NCI-H1105 treated with DMSO at 0.1 percent for 48 hours (cell line): Measurements from ENCODE around the gene TMEM9.

Source experiments
- DNase-seq: peaks from one replicate; lab custom pipeline; 2025; lab: John Stamatoyannopoulos, UW

Gene TMEM9

DNA sequence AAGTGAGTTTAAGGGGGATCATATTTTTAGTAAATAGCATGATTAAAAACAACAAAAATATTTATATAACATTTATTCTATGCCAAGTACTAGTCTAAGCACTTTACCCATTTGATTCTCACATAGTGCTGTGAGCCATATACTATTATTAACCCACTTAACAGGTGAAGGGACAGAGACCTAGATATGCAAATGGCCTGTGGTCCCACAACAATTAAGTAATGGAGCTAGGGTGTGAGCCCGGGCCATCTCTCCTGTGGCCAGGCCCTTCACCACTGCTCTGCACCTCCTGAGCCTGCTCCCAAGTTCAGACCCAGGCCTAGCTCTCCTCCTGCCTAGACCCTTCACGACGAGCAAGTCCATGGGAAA is 27.8 kb downstream of the TMEM9 start:
- DNase-seq = no peak

DNA sequence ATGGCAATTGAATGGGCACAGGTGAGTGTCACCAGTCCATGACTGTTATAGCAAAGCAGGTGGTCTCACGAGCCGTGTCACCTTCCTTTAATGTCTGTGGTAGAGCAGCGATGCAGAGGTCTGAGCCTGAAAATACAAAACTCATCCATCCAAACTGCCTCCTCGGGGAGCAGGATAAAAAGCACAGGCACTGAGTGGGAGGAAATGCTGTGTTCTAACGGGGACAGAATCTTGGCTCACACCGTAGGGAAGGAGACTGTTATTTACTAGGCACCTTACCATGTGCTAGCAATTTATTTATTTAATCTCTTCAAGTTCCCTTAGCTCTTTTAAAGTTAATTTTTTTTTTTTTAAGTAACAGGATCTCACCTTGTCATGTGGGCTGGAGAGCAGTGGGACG is 28.5 kb downstream of the TMEM9 start:
- DNase-seq = no peak

DNA sequence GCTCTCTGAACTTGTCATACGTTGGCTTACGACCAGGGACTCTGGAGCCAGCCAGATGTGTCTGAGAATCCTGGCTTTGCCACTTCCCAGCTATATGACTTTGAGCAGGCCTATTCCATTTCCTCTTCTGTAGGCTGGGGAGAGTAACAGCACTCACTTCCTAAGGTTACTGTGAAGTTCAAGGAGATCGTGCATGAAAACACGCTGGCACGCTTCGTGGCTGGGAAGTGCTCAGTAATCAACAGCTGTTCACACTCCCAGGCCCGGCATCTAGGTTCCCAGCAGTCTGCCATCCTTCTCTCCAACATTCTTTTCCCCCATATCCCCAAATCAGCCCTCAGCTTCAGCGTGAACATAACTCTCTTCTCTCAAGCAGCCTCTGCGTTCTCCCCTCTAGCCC is 29.3 kb downstream of the TMEM9 start:
- no peak for DNase-seq

DNA sequence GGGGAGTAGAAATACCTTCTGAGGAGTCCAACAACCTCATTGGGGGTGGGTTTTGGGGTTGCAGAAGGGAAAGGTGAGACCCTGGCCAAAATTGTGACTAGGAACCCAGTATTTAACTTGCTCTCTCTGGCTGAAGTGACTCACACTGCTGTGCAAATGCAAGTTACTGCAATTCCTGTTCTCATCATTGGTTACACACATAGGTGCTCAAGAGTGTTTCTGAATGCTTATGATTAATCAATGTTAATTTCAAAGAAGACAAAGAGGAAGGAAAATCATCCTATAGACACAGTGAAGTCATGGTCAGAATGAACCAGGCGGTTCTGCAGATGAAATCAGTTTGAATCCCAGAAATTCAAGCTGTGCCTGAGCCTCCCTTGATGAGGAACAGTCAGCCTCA is 30.4 kb downstream of the TMEM9 start:
- DNase-seq = no peak

DNA sequence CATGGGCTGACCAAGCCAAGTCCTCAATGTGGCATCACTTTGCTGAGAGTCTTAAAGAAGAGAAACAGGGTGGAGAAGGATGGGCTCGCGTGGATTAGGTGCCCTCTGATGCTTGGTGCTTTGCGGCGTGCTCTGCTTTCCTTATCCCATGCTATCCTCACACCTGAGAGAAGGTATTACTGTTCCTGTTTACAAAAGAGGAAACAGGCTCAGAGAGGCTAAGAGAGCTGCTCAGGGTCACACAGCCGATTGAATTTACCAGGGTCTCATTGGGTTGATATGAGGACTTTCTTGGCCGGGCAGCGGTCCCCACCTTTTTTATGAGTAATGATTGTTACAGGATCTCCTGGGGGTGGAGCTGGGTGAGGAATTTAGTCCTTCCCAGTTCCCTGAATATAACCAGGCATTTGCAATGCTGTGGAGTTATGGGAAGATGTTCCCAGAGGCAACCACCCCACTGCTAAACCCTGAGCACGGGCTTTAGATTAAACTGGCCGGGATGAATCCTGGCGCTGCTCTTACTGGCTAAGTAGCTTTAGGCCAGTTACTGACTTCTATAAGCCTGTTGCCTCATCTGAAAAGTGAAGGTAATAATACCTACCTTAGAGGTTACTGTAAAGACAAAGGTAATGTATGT is 31.8 kb downstream of the TMEM9 start:
- no peak for DNase-seq

DNA sequence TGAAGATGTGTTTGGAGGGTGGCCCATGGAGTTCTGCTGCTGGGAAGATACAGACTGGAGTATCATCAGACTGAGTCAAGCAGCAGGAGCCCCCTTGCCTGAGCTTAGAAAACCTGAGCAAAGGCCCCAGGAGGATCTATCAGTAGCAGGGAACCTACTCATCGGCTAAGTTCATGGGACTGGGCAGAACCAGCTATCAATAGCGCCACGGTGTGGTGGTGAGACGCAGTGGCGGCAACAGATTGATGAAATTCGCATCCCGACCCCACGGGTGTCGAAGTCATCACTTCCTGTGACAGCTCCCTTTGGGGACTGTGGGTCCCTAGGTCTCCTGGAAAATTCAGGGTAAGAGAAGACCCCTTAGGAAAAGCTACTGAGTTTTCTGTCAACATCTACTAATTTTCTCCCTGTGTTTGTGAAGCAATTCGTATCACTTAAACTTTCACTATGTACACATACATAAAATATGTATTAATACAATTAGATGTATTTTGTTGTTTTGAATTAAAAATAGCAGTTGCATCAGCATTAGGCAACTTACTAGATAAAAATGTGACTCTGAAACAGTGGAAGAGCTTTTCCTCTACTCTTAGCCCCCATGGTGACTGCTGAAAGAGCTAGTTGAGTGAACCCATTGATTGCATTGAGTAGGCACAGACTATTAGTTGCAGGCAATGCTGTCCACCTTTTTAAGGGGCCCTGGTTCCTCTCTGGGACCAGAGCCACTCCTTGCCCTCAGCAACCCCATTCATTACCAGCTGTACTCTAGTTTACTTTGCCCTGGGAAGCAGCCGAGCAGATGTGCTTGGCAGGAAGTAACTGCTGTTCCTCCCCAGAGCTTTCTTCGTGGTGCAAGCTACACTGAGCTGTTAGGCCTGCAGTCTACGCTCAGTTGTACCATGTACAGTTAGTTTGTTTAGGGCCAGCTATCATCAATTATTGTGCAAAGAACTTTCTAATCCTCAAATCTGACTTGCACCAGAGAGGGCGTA is 34.8 kb downstream of the TMEM9 start:
- no peak for DNase-seq

DNA sequence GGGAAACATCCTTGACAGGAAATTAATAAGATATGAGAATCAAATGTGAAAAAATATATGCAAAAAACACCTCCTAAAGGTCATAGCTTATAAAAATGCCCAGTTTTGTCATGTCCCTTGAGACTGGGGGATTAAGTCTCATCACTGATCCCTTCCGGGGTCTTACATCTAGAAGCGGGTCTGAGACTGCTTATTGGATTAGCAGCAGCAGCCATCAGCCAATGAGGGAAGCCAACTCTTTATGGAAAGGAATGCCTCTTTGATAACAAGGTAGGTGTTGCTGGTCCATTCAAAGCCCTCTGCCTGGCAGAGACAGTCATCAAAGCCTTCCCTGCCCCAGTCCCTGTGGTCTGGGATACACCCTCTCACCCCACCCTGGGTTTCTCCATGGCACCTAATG is 38.2 kb downstream of the TMEM9 start:
- DNase-seq = no peak

DNA sequence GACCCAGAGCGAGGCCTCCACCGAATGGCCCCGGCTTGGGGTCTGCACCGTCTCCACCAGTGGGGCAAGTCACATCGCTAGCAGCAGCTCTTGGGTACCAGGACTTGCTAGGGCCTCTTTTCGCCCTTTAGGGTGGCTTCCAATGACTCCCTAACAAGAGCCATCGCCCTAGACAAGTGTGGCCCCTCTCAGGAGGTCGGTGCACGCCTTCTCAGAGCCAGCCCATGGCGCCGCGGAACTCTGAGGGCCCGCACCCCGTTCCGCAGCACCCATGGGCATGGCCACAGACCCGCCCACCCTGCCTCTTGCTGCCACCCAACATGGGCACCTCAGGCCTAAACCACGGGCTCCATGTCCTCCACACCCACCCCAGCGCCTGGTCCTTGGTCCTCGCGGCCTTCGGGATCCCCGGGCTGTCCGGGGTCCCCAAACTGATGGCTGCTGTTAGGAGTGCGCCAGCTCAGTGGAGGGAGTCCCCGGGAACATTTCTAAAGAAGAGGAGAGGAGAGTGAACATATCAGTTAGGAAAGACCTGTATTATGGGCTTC is 38.8 kb downstream of the TMEM9 start:
- DNase-seq = no peak

DNA sequence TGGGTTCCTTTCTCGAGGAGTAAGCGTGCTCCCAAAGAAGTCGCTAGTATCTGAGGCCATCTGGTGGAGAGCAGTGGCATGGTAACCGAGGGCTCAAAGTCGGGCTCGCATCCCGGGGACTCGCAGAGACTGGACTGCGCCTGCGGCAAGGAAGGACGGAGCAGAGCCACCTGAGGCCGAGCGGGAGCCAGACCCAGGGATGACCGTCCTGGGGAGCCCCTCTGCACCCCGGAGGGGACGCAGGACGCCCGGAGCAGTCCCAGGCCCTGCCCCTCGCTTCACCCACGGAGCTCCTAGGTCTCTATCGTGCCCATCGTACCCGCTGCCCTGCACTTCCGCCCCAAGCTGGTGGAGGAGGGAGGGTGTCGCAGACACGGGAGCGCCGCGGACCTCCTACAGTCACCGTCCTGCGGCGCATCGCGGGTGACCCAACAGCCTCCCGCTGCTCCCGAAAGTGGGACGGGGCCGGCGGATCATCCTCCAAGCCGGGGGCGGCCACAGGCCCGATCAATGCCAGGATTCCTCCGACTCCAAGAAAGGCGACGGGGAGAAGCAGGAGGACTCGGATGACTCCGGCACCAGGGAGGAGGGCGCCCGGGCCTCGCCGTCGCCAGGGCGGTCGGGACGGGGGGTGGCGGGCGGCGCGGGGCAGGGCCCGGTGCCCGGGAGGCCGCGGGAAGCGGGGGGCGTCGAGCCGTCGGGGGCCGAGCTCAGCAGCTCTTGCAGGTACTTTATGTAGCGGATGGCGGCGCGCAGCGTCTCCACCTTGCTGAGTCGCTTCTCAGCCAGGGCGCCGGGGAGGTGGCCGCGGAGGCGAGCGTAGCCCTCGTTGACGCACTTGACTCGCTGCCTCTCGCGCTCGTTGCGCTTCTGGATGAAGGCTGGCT is 39.8 kb downstream of the TMEM9 start:
- peak; percentile 98 for DNase-seq

DNA sequence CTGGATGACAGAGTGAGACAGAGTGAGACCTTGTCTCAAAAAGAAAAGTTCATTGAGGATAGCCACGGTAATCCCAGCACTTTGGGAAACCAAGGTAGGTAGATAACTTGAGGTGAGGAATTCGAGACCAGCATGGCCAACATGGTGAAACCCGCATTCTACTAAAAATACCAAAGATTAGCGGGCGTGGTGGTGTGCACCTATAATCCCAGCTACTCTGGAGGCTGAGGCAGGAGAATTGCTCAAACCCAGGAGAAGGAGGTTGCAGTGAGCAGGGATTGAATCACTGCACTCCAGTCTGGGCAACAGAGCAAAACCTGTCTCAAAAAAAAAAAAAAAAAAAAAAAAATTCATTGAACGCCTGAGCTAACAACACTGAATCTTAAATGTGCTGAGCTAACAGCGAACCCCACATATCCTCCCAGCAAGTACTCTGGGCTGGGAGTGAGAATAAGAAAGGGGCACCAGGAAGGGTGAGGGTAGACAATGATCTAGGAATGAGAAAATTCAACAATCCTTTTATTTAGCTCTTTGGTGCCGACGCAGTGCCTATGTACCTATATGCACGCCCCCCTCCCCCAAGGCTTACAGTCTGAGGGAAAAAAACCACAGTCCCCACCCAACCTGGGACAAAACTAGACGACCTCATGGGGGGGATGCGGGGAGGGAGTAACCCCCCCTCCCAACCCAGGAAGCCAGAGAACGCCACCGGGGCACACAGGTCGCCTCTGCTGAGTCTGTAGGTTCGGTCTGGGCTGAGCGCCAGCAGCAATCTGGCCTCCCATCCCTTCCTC is 40.6 kb downstream of the TMEM9 start:
- DNase-seq = no peak

DNA sequence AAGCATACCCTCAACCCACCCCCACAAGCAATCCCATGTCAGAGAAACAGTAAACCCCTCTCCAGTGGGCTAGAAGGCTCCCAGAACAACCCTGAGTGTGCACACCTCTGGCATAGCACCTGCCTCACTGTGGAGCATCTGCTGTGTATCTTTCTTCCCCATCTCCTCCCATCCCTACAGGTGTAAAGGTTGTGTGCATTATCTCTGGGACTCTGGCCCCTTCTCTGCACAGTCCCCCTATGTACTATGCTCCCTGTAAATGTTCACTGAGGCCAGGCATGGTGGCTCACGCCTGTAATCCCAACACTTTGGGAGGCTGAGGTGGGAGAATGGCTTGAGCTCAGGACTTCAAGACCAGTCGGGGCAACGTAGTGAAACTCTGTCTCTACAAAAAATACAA is 41.3 kb downstream of the TMEM9 start:
- DNase-seq = no peak

DNA sequence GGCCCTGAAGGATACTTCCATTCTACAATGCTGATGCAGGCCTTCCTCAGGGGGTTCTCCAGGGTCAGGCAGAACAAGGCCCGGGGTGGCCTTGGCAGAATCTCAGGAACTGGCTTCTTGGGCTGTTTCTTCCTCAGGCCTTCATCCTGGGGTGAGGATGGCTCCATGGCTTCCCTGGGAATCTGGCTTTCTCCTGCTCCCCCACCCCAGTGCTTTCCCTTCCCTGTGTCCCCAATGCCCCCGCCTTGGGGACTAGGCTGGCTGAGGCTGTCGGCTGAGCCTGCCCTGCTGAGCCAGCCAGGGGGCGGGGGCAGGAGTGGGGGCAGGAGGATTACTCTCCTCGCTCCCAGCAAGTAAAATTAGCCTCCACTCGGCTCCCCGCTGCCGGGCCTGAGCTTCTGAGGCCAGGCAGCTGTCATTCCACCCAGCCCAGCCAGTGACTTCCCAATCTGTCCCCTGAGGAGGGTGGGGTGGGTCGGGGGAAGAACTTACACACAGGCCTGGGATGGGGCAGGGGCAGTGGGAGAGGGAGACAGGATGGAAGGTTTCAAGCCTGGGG is 42.0 kb downstream of the TMEM9 start, which contains the start of gene CACNA1S:
Gene CACNA1S (minus strand): TSS at position 254 of the 559 bp plus-strand sequence. CDS start 87 bp downstream, at position 167.
- no peak for DNase-seq

DNA sequence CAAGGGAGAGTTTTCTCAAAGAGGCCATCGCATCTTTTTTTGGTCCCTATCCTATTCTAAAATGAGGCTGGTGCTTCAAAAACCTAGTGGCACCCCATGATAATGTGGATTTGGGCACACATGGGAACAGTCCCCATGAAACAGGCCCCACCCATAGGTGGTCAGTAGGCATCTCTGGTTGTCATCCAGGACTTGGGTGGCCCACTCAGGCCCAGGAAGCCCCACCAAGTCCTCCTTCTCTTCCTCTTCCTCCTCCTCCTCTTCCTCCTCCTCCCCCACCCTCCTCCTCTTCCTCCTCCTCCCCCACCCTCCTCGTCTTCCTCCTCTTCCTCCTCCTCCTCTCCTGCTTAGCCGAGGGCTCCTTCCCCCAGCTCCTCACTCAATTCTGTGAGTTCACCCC is 42.6 kb downstream of the TMEM9 start:
- no peak for DNase-seq

DNA sequence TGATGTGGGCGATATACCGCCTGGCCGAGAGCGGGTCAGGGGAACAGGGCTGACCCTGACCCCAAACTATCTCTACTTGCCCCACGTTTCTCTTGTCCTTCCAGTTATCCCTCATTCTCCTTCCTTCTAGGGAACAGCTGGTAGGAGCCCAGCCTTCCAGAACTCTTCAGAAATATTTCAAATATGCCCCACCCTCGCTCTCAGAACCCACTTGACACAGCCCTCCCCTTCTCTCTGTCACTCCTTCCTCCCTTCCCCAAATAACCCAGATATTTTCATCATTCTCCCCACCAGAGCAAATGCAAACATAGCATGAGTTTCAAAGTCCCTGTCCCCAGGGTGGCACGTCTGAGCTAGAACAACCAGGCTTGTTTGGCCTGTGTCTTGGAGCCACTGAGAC is 43.1 kb downstream of the TMEM9 start:
- no peak for DNase-seq

DNA sequence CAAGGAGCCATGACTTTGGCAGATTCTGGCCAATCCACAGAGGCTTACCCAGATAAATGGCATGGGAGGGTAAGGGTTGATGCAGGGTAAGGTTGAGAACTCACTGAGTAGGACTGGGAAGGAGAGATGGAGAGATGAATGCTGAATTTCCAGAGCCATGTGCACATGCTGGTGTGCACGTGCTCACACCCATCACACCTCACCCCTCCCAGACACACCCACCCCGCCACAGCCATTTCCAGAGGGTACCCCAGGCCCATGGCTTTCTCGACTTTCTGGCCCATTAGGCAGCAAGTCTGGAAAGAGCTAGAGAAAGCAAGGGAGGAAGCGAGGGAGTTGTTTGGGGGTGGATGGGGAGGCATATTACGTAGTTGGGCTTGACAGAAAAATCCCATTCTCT is 43.7 kb downstream of the TMEM9 start:
- DNase-seq = no peak

DNA sequence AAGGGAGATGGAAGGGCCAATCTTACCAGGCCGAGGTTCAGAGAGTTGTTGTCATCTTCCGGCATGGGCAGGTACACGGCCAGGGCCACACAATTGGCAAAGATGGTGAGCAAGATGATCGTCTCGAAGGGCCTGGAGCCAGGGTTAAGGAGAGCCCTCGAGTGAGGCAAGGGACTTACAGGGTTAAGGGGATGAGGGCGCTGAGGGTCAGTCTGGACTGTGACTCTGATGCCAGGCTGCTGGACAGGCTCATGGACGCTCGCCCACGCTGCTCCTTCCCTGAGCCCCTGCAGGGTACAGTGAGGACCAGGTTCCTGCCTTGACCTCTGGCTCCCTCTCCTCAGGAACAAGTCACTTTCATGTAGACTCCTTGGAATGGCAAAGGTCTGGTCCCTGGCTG is 44.1 kb downstream of the TMEM9 start:
- no peak for DNase-seq

DNA sequence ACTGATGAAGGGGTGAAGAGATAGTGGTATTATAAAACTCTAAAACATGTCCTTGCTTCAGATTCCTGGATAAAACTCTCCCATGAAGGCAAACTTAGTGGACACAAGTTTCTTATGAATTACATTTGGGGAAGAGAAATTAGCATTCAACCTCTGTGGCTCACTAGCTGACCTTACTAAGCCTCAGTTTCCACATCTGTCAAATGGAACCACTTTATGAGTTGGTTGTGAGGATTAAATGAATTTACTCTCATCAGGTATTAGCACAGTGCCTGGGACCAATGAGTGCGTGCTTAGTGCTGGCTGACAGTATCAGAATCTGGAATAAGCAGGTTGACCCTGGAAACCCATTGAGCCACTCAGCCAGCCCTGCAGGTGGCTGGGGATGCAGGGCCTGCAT is 44.6 kb downstream of the TMEM9 start:
- no peak for DNase-seq

DNA sequence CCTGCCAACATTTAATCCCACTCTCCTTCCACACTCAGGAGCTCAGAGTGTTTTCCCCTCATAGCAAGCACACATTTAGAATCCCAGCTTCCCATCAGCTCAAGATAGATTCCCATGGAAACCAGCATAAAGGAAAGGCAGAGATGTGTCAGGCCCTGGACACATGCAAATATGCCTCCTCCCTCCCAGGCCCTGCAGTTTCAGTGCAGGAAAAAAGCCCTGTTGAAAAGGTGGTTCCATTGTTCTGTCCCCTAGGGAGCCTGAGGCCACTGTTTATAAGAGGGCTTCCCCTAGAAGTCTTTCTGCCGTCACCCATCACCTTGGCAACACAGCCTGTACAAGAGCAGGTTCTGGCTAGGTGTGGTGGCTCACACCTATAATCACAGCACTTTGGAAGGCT is 45.7 kb downstream of the TMEM9 start:
- DNase-seq = peak; percentile 40

DNA sequence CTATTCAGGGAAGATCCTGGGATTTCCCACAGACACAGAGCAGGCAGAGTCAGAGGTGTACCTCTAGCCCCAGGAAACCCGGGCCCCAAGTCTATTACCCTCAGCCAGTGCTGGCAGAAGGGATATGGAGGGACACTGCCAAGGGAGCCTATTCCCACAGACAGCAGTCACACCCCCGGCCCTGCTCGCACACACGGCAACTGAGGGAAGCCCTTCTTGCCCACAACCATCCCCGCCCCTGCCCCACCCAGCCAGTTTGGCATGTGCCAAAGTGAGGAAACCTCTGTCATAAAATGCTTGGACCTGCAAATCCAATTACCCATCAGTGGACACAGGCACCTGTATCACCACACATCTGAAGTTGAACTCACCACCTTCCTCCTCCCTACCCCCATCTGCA is 48.6 kb downstream of the TMEM9 start:
- DNase-seq = no peak

DNA sequence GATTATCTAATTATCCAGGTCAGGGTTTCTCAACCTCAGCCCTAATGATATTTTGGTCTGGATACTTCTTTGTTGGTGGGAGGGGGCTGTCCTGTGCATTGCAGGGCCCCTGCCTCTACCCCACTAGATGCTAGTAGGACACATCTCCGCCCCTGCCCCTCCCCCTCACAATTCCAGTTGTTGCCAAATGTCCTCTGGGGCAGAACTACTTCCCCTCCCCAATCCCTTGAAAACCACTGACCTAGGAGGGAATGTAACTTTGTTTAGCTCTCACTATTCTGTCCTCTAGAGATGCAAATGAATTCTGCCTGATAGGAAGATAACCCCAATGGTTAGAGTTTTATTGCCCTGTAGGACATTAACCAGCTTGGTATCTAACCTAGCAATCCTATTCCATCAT is 50.1 kb downstream of the TMEM9 start:
- no peak for DNase-seq

DNA sequence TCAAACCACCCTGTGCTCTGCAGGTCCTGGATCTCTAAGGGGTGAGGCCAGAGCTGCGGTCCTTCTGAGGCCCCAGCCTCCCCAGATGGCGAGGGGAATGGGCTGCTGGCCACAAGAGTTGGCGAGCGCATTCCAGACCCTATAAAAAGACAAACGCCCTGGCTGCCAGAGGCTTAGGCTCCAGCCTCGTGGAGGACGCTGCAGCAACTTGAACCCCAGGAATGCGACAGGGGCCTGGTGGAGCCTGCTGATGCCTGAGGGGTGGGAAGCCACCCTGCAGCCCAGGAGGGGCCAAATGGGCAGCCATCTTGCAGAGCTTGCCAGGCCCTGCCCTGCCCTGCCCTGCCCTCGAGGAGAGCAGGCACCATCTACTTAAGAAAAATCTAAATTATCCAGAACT is 50.6 kb downstream of the TMEM9 start:
- DNase-seq = no peak
